SK-N-SH (cell line): Measurements from ENCODE around the gene PSMD9. TPM values are rescaled to one million over a fixed set of nuclear protein-coding genes. Genes with fewer than 3 reads are reported as not detected.

Experiments
- CTCF ChIA-PET: fragments of 300-600, 350-600 bp; formaldehyde crosslinking; extraction: SDS; loops from one replicate; lab custom pipeline; 2021; lab: Yijun Ruan, JAX
- POLR2A ChIA-PET: fragments of 350-600 bp; sonication (Branson Sonifier 250); formaldehyde crosslinking; extraction: SDS; loops from one replicate; lab custom pipeline; 2020; ENCODE audit warnings: antibody characterized with exemption, inconsistent platforms; lab: Yijun Ruan, JAX
- DNase-seq: peaks from one replicate; pipeline ENCODE4 v3.0.0; 2012
- H2AFZ ChIP-seq: fragments of 200-600 bp; sonication (generic); 2 replicates; pipeline ENCODE4 v1.8.1; 2016; ENCODE audit warnings: antibody characterized with exemption, mild to moderate bottlenecking, low read depth
- H3F3A ChIP-seq: fragments of 200-600 bp; sonication (generic); replicated peaks from 2 replicates; pipeline ENCODE3; 2016; ENCODE audit warnings: antibody characterized with exemption, mild to moderate bottlenecking; ENCODE audit not compliant: insufficient read depth
- H3K27ac ChIP-seq, 2 experiments: fragments of 200-500 bp in 1 of 2; fragments of 200-600 bp in 1 of 2; sonication (Bioruptor generic) in 1 of 2; sonication (generic), shearing (Covaris generic) in 1 of 2; 2 replicates each; pipeline versions ENCODE4 v1.5.1 to v1.6.1; 2014 to 2016; ENCODE audit warnings: low read depth in 2 of 2, inconsistent platforms in 1 of 2, low read length in 1 of 2, mild to moderate bottlenecking in 1 of 2, mixed read lengths in 1 of 2
- H3K27me3 ChIP-seq: fragments of 200-600 bp; sonication (generic), shearing (Covaris generic); 2 replicates; pipeline ENCODE4 v1.6.1; 2016; ENCODE audit warnings: mixed run types; ENCODE audit not compliant: insufficient read depth
- H3K36me3 ChIP-seq, 2 experiments: fragments of 200-500 bp in 1 of 2; fragments of 200-600 bp in 1 of 2; sonication (Bioruptor generic) in 1 of 2; sonication (generic) in 1 of 2; replicated peaks in 1 of 2; 2 replicates each; pipeline versions ENCODE3 to v1.5.1; 2014 to 2016; ENCODE audit warnings: low read length in 1 of 2, mild to moderate bottlenecking in 1 of 2; ENCODE audit not compliant: insufficient read depth in 2 of 2, control insufficient read depth in 1 of 2
- H3K4me1 ChIP-seq, 2 experiments: fragments of 200-500 bp in 1 of 2; fragments of 200-600 bp in 1 of 2; sonication (Bioruptor generic) in 1 of 2; sonication (generic), shearing (Covaris generic) in 1 of 2; 2 replicates each; pipeline versions ENCODE4 v1.5.1 to v1.6.1; 2014 to 2016; ENCODE audit warnings: low read depth in 1 of 2, low read length in 1 of 2, mixed run types in 1 of 2; ENCODE audit not compliant: insufficient read depth in 2 of 2, control insufficient read depth in 1 of 2
- H3K4me2 ChIP-seq: fragments of 200-600 bp; sonication (generic), shearing (Covaris generic); 2 replicates; pipeline ENCODE4 v1.6.1; 2017; ENCODE audit warnings: mixed run types
- H3K4me3 ChIP-seq, 2 experiments: fragments of 200-500 bp in 1 of 2; fragments of 200-600 bp in 1 of 2; sonication (Bioruptor generic) in 1 of 2; sonication (generic), shearing (Covaris generic) in 1 of 2; 2 replicates each; pipeline versions ENCODE4 v1.5.1 to v1.8.1; 2014 to 2016; ENCODE audit warnings: low read depth in 2 of 2, inconsistent platforms in 1 of 2, low read length in 1 of 2, mild to moderate bottlenecking in 1 of 2, mixed read lengths in 1 of 2, moderate library complexity in 1 of 2
- H3K79me2 ChIP-seq: fragments of 200-600 bp; sonication (generic); 2 replicates; pipeline ENCODE4 v1.8.1; 2017; ENCODE audit warnings: mild to moderate bottlenecking; ENCODE audit not compliant: insufficient read depth
- H3K9ac ChIP-seq: fragments of 200-600 bp; sonication (generic); 2 replicates; pipeline ENCODE4 v1.6.1; 2017; ENCODE audit warnings: mixed run types
- H3K9me2 ChIP-seq: fragments of 200-600 bp; sonication (generic); 2 replicates; pipeline ENCODE4 v1.6.1; 2017; ENCODE audit warnings: mixed run types
- H3K9me3 ChIP-seq: fragments of 200-600 bp; sonication (generic); 2 replicates; pipeline ENCODE4 v1.6.1; 2017; ENCODE audit warnings: mixed run types, mild to moderate bottlenecking, moderate library complexity
- H4K20me1 ChIP-seq: fragments of 200-600 bp; sonication (generic); 2 replicates; pipeline ENCODE4 v1.6.1; 2017; ENCODE audit warnings: mild to moderate bottlenecking, mixed run types; ENCODE audit not compliant: insufficient read depth
- CHD2 ChIP-seq: fragments of 150-350 bp; IDR thresholded peaks from 2 replicates; pipeline ENCODE4 v1.6.1; 2018; ENCODE audit warnings: low read length; ENCODE audit not compliant: partially characterized antibody
- CTCF ChIP-seq: fragments of 200-600 bp; sonication (generic); IDR thresholded peaks from 2 replicates; pipeline ENCODE4 v1.6.1; 2017; ENCODE audit warnings: antibody characterized with exemption, mild to moderate bottlenecking, moderate library complexity
- ELF1 ChIP-seq: IDR thresholded peaks from 2 replicates; pipeline ENCODE4 v1.4.0; 2012
- EP300 ChIP-seq, 2 experiments: IDR thresholded peaks; 2 replicates each; pipeline versions ENCODE4 v1.4.0 to v1.6.1; 2012; ENCODE audit warnings: borderline replicate concordance in 1 of 2, low read depth in 1 of 2, low read length in 1 of 2
- EZH2phosphoT487 ChIP-seq: fragments of 200-600 bp; sonication (generic); IDR thresholded peaks from 2 replicates; pipeline ENCODE4 v1.6.1; 2017; ENCODE audit warnings: low read depth, mixed run types, mild to moderate bottlenecking, antibody characterized with exemption, moderate library complexity, borderline replicate concordance
- GABPA ChIP-seq: IDR thresholded peaks from 2 replicates; pipeline ENCODE4 v1.4.0; 2012; ENCODE audit warnings: low read depth, mild to moderate bottlenecking
- GATA2 ChIP-seq: sonication (generic); formaldehyde crosslinking; IDR thresholded peaks from 2 replicates; pipeline ENCODE4 v1.5.0; 2020; ENCODE audit warnings: mild to moderate bottlenecking, missing genetic modification reagents
- MXI1 ChIP-seq: IDR thresholded peaks from 2 replicates; pipeline ENCODE4 v1.6.1; 2012; ENCODE audit warnings: mild to moderate bottlenecking, low read depth, low read length, improper control_type of control experiment
- NRF1 ChIP-seq: IDR thresholded peaks from 2 replicates; pipeline ENCODE4 v1.6.1; 2012; ENCODE audit warnings: low read depth, mild to moderate bottlenecking, low read length
- PBX3 ChIP-seq: IDR thresholded peaks from 2 replicates; pipeline ENCODE4; 2012
- RCOR1 ChIP-seq: fragments of 150-350 bp; IDR thresholded peaks from 2 replicates; pipeline ENCODE4 v1.6.1; 2017; ENCODE audit warnings: antibody characterized with exemption, low read length
- REST ChIP-seq: IDR thresholded peaks from 2 replicates; pipeline ENCODE4 v1.6.1; 2012; ENCODE audit warnings: mild to moderate bottlenecking, low read depth, low read length, moderate library complexity
- RFX5 ChIP-seq: IDR thresholded peaks from 2 replicates; pipeline ENCODE4 v1.6.1; 2012; ENCODE audit warnings: mild to moderate bottlenecking, improper control_type of control experiment, low read length
- SIN3A ChIP-seq: IDR thresholded peaks from 2 replicates; pipeline ENCODE4 v1.6.1; 2012; ENCODE audit warnings: low read depth, mild to moderate bottlenecking, low read length, moderate library complexity, borderline replicate concordance
- TCF12 ChIP-seq: IDR thresholded peaks from 2 replicates; pipeline ENCODE4 v1.4.0; 2012
- ZBTB33 ChIP-seq: IDR thresholded peaks from 2 replicates; pipeline ENCODE4 v1.4.0; 2012; ENCODE audit warnings: low read depth, borderline replicate concordance
- WGBS: methylation state at CpG from one replicate; pipeline ENCODE4 v1.1.6; 2017; ENCODE audit warnings: low lambda C conversion rate; 5-methylcytosine and 5-hydroxymethylcytosine counted together
- polyA plus RNA-seq, 3 experiments: library from polyadenylated mRNA; depleted of rRNA; stranded (reverse); fragments of >200 nt; gene quantifications; 2 replicates each; pipeline ENCODE4 v1.2.3, GENCODE V29; 2012
- TF ChIP-seq, protein P1 (sequence below): fragments of 150-350 bp; IDR thresholded peaks from 2 replicates; pipeline ENCODE4 v1.6.1; 2017; ENCODE audit warnings: antibody characterized with exemption, low read length, low read depth, borderline replicate concordance
- TF ChIP-seq, protein P2 (sequence below): IDR thresholded peaks from 2 replicates; pipeline ENCODE4 v1.4.0; 2012; ENCODE audit warnings: low read depth

The PSMD9 gene
- polyA plus RNA-seq, 1 of the 3 experiments (the other 2 are of a cell fraction) = 227 TPM

GRCh38 chr12:121930862-121931261 is 42.3 kb downstream of the PSMD9 start (continued):
- TF ChIP-seq CTCF (no peak), PBX3 (no peak), EP300 (IDR thresholded peaks at IDR 0.05; ENCODE audit: borderline replicate concordance in 1 of 2, low read depth in 1 of 2, low read length in 1 of 2) (no peak)
- TF ChIP-seq, protein P1, sequence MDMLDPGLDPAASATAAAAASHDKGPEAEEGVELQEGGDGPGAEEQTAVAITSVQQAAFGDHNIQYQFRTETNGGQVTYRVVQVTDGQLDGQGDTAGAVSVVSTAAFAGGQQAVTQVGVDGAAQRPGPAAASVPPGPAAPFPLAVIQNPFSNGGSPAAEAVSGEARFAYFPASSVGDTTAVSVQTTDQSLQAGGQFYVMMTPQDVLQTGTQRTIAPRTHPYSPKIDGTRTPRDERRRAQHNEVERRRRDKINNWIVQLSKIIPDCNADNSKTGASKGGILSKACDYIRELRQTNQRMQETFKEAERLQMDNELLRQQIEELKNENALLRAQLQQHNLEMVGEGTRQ = no peak
- TF ChIP-seq, protein P2, sequence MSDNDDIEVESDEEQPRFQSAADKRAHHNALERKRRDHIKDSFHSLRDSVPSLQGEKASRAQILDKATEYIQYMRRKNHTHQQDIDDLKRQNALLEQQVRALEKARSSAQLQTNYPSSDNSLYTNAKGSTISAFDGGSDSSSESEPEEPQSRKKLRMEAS = no peak

- 80% methylated on average over 3 of the region's 3 CpGs for WGBS
- no peak overlapping the region for H2AFZ ChIP-seq
- H3K27ac ChIP-seq = no peak overlapping the region
- no peak overlapping the region for H3K9ac ChIP-seq
- peaks cover 0 to 10% of the 10 kb centered on the region in 2 experiments; a peak in 3 of 4 replicates for H3K4me1 ChIP-seq
- H3K9me2 ChIP-seq = no peaks in the 10 kb centered on the region
- no peaks in the 10 kb centered on the region for H3K79me2 ChIP-seq
- no peak for DNase-seq
- ChIA-PET CTCF (no interaction called here), POLR2A (no interaction called here)
- H3K4me2 ChIP-seq = no peak overlapping the region
- peaks cover 0 to 14% of the 10 kb centered on the region in 2 experiments for H3K36me3 ChIP-seq
- no peaks in the 10 kb centered on the region for H3K27me3 ChIP-seq
- no peaks in the 10 kb centered on the region for H4K20me1 ChIP-seq
- H3K9me3 ChIP-seq = no peaks in the 10 kb centered on the region
- peaks cover 3% of the 10 kb centered on the region for H3F3A ChIP-seq
- no peak overlapping the region for H3K4me3 ChIP-seq
- TF ChIP-seq CHD2 = no peak
- no peak for TF ChIP-seq REST
- TF ChIP-seq SIN3A = no peak
- no peak for TF ChIP-seq TCF12
- no peak for TF ChIP-seq EZH2phosphoT487
- no peak for TF ChIP-seq RFX5
- TF ChIP-seq GABPA = no peak
- TF ChIP-seq ZBTB33 = no peak
- TF ChIP-seq MXI1 = no peak
- TF ChIP-seq, protein P2 = no peak
- no peak for TF ChIP-seq NRF1
- TF ChIP-seq, protein P1 = no peak
- no peak for TF ChIP-seq RCOR1
- TF ChIP-seq GATA2 (CRISPR knock-in tag) = no peak
- TF ChIP-seq PBX3 = no peak
- no peak for TF ChIP-seq ELF1
Measured at GRCh38 chr12:121932176-121932536, 43.6 kb downstream of the PSMD9 start.
